NCI-H774 (cell line): ENCODE data around the gene ISM1.

Experiments
- DNase-seq: peaks from one replicate; lab custom pipeline; 2025; lab: John Stamatoyannopoulos, UW

The ISM1 gene

DNA sequence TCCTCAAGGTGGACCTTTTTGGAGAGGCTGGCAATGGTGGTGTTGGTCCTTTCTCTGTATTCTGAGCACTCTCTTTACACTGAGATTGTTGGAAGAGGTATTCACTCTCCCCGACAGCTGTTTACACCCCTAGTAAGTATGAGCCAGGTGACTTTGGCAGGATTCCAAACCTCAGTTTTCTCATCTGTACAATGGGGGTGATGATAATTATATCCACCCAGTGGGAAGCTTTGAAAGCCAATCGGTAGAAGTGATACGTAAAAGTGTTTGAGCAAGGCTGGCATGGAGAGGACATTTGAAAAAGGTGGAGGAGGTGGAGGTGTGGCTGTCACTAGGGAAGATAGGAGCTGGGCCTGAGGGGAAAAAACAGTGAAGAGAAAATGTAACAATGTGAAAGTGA lies 35.5 kb downstream of the ISM1 start:
- DNase-seq = no peak

DNA sequence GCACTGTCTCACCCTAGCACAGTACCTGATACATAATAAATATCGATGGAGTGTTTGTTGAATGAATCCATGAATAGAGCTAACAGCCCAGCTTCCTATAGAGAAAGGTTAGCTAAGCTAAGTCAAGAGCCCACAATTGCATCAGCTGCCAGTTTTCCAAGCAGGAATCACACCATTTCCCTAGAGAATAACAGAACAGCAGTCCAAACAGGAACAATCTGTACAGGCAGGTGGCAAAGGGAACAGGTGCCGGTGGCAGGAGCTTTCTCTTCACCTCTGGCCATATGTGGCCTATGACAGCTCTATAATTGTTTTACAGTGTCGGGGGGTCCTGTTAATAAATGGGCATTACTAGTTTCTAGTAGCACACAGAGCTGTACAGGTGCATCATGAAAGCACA lies 38.8 kb downstream of the ISM1 start:
- peak; percentile 54 for DNase-seq

DNA sequence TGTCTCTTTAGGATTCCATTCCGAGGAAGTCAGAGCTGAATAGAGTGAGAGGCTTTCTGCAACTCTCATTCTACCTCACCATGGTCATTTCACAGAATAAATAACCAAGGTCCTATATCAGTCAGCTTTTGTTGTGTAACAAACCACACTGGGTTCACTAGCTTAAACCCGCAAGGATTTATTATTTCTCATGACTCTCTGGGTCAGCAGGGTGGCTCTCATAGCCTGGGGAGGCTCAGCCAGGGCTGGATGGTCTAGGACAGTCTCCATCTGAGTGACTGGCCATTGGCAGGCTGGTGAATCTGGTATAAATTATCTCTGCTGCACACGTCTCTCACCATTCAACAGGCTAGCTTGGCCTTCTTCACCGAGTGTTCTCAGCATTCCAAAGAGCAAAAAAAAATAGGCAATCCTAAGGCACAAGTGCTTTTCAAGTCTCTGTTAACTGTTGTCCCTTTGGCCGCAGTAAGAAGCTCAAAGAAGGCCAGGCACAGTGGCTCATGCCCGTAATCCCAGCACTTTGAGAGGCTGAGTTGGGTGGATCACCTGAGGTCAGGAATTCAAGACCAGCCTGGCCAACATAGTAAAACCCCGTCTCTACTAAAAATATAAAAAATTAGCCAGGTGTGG lies 39.7 kb downstream of the ISM1 start:
- no peak for DNase-seq

- DNase-seq = peak; percentile 7
These were observed 40.6 kb downstream of the ISM1 start for GRCh38 chr20:13261460-13262301.

DNA sequence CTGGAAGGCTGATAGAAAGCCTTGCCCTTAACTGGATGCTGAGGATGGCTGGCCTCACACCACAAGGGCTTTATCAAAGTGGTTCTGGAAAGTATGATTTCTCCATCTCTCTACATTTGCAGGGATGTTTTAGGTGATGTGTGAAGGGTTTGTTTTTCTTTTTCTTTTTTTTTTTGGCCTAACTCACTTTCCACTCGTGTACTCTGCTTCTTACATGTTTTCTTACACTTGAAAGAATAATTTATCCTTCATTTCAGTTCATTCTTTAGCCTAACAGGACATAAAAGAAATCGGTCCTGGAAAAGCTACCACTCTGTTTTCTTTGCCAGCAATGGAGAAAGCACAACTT lies 41.2 kb downstream of the ISM1 start:
- no peak for DNase-seq

DNA sequence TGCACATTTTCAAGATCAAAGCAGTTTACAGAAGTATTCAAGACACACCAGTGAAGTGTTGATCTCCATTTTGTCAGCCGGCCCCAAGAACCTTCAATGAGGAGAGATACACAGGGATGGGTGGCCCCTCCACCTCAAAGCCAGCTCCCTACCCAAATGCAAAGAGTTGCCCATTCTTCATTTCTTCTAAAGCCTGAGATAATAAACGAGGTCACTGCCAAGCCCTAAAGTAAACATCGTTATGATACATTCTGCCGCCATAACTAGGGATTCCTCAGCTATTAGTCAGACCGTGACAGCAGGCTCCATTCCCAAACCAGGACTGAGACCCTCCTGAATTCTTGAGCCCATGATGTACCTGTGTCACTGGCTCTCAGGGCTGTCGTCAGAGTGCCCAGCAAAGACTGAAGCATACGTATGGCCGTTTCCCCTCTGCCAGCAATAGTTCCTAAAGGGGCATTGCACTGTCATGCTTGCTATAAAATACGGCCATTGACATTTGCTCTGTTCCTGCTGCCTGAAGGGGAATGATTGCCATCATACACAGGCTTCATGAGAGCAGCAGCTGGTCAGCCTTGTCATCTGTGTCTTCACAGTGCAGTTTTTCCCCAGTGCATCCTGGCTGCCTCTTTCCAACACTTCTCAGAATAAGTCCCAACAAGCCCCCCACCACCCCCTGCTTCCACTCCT lies 41.7 kb downstream of the ISM1 start:
- no peak for DNase-seq

GRCh38 chr20:13263451-13263850 lies 42.4 kb downstream of the ISM1 start:
- DNase-seq = no peak

- DNase-seq = no peak
These were observed 43.8 kb downstream of the ISM1 start for GRCh38 chr20:13264907-13265306.

- no peak for DNase-seq
These were observed 44.9 kb downstream of the ISM1 start for GRCh38 chr20:13265941-13266340.

GRCh38 chr20:13267231-13267630 lies 46.2 kb downstream of the ISM1 start:
- DNase-seq = no peak

DNA sequence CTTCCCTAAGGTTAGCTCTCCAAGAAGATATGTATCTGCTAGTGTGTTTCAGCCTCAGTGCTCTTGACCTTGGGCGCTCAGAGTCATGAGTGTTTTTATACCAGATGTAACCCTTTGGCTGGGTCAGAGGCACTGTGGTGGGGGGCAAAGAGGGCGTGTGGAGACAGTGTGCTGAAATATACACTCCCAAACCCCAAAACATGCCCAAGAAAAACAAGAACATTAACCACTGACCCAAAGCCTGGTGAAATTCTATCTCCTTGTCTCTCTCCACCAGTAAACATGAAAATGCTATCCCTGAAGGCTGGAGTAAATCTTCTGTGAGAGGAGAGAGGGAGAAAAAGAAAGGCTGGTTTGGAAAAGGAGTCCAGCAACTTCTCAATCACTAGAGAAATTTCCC lies 47.9 kb downstream of the ISM1 start:
- no peak for DNase-seq

DNA sequence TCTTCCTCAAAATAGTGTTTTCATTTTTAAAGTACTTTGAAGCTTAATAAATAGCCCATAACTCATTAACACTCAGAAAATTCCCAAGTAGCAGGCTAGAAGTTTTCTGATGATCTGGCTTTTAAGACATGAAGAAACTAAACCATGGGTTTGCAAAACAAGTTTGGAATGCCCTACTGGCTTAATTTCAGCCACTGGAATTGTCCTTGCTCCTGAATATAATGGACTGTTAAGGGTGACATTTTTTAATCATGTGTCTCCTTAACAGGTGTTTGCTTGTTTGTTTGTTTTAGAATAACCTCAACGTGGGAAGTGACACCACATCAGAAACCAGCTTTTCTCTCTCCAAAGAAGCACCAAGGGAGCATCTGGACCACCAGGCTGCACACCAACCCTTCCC lies 49.1 kb downstream of the ISM1 start:
- DNase-seq = no peak

- DNase-seq = no peak
These were observed 50.0 kb downstream of the ISM1 start for GRCh38 chr20:13271098-13271497.

- no peak for DNase-seq
These were observed 51.2 kb downstream of the ISM1 start for GRCh38 chr20:13271977-13272975.

GRCh38 chr20:13274275-13274861 lies 53.3 kb downstream of the ISM1 start:
- DNase-seq = no peak

DNA sequence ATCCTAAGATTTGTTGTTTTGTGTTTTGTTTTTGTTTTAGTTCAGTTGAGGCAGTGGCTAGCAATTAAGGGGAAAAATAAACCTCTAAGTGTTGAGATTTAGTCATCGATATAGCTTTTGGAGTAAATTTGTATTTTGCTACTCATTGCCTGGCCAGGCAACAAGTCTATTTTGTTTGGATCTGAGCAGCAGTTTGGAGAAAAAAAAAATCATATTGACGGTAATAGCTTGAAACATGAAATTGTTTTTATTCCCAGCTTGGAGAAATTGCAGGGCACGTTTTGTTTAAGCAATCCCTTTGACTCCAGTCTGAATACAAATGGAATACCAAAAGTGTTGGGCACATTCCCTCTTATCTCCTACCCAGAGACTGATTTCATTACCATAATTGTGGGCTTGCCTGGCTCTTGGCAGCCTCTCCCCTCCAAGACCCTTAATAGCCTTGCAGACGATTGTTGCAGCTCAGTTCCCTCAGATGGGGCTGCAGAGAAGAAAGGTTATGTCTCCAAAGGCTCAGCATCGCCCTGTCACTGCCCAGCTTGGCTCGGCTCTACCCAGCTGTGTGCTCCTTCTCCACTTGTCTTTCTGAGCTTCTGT lies 56.0 kb downstream of the ISM1 start:
- DNase-seq = no peak

DNA sequence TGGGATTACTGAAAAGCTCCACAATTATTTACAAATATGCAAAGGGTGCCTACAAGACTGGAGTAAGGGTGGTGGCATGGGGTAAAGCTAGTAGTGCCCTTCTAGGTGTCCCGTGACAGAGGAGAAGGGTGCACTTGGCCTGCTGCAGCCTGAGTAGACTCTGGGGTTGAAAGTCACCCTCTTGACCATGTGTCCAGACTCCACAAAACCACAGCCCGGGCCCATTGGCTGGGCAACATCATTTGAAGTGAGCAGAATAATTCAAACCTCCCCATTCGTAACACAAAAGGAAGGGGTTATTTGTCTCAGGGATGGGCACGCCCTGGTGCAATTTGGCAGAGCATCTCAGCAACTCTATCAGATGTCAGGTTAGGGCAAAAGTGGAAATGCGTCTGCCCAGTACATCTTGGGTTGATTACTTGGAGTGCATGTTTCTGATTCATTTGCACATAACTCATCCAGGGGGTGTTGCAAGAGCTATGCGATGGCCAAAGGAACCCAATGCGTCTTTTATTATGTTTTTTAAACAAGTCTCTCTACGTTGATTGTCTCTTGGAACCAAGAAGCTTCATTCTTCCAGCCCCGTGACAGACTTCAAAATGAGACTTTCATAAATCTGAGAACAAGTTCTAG lies 56.7 kb downstream of the ISM1 start:
- no peak for DNase-seq

DNA sequence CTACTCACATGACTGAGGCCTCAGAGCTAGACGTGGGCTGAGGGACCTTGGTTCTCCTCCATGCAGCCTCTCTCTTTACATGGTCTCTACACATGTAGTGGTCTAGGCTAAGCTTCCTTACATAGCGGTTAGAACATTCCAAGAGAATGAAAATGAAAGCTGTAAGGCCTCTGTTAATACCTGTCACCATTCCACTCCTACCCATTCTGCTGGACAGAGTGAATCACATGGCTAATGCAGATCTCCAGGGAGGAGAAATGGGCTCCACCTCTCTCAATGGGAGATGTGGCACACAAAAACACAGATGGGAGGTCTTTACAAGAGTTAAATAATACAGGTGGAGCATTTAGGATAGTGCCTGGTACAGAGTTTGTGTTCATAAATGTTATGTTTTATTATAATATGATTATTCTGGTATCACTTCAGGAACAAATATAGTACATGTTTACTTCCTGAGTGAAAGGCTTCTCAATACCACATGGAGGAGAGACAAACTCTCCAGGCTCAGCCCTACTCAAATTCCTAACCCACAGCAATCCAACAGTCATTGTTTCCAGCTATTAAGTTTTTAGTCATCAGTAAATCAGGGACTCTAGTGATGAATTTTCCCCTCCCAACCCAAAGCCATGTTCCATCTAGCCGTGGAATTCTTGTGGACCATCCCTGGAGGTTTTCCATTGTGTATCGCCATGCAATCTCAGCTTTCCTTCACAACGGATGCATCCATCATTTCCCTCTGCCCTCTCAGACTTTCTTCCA lies 57.9 kb downstream of the ISM1 start:
- no peak for DNase-seq

- no peak for DNase-seq
These were observed 59.7 kb downstream of the ISM1 start for GRCh38 chr20:13280609-13281324.
